ENCODE results near the gene PAX5. TPM values are rescaled to one million over a fixed set of nuclear protein-coding genes. Genes with fewer than 3 reads are reported as not detected.
"Not testable (repeated sequence)": the region's sequence is repeated elsewhere in the genome, so short reads cannot be mapped to it uniquely, and the experiment has no call there.

The PAX5 gene
- total RNA-seq, 4 donors from 2014 or later, result 0.95 to 61.9 (median 3.6) TPM; not detected in 1

DNA sequence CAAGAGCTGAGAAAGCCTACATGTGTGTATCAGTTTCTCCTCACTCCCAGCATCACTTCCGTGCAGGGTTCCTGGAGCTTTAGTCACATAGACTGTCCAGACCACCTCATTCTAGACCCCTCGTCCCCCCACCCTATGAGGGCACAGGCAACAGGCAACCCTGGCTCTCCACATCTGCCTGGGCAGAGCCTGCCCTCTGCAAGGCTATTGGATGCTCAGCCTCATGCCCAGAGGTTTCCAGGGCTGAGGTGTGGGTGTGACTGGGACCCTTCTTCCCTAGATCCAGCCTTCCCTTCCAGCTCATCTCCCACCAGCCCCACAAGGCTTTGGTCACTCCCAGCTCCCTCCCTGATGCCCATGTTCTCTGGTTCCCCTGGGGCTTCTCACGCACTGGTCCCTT, 161.4 kb downstream of the PAX5 start:
- H3K4me1 ChIP-seq, result peaks cover 0 to 11% (median 0%) of the 10 kb centered on the region in 4 donors
- no peak for TF ChIP-seq POLR2A (IDR thresholded peaks at IDR 0.05)
- TF ChIP-seq, protein P1, sequence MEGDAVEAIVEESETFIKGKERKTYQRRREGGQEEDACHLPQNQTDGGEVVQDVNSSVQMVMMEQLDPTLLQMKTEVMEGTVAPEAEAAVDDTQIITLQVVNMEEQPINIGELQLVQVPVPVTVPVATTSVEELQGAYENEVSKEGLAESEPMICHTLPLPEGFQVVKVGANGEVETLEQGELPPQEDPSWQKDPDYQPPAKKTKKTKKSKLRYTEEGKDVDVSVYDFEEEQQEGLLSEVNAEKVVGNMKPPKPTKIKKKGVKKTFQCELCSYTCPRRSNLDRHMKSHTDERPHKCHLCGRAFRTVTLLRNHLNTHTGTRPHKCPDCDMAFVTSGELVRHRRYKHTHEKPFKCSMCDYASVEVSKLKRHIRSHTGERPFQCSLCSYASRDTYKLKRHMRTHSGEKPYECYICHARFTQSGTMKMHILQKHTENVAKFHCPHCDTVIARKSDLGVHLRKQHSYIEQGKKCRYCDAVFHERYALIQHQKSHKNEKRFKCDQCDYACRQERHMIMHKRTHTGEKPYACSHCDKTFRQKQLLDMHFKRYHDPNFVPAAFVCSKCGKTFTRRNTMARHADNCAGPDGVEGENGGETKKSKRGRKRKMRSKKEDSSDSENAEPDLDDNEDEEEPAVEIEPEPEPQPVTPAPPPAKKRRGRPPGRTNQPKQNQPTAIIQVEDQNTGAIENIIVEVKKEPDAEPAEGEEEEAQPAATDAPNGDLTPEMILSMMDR (IDR thresholded peaks at IDR 0.05), result no peak

DNA sequence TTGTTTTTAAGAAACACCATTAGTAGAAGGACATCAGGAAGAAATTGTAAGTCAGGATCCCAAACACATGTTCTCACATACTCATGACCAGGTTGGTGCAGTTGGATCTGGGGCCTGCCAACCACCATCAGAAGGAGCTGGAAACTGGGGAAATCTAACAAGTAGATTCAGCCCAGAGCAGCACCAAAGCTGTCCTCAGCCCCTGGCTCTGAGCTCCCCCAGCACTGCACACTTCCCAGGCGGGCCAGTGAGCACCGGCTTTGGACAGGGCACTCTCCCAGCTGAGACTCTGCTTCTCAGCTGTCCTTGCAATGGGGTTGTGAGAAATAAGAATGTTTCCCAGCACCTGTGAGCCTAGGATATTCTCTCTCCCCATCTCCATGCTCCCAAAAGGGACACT, 162.5 kb downstream of the PAX5 start:
- Histone ChIP-seq H3K27ac (no peak overlapping the region), H3K4me1 (peaks cover 0 to 16% (median 0%) of the 10 kb centered on the region in 4 donors), H3K27me3 (no peaks in the 10 kb centered on the region), H3K9me3 (no peaks in the 10 kb centered on the region), H3K36me3 (no peaks in the 10 kb centered on the region), H3K4me3 (no peak overlapping the region)
- no peak for TF ChIP-seq POLR2A (IDR thresholded peaks at IDR 0.05)
- TF ChIP-seq, protein P1 (IDR thresholded peaks at IDR 0.05), result no peak
- DNase-seq, result peak in 2 of 3 donors; percentile 5 to 36

More for the DNA sequence above, 161.4 kb downstream of the PAX5 start:
- H3K4me3 ChIP-seq, result no peak overlapping the region
- no peak overlapping the region for H3K27ac ChIP-seq
- no peaks in the 10 kb centered on the region for H3K27me3 ChIP-seq
- H3K9me3 ChIP-seq, result no peaks in the 10 kb centered on the region
- no peaks in the 10 kb centered on the region for H3K36me3 ChIP-seq
- peak in 2 of 3 donors; percentile 22 to 34 for DNase-seq

DNA sequence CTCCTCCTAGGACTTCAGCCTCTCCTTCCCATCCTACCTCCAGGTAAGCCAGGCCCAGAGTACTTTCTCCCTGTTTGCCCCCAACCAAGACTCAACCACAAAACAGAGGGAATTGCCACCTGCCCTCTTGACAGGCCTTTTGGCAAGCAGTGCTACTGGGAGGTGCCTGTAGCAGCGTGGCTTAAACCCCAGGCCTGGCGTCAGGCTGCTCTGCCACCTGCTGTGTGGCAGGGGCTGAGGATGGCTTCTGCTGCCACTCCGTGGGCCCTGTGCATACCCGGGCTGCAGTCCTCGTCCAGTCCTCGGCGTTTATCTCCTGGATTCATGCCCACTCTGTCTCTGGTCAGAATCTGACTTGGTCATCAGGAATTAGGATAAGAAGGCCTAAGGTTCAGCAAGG, 163.1 kb downstream of the PAX5 start:
- Histone ChIP-seq H3K4me3 (no peak overlapping the region), H3K36me3 (no peaks in the 10 kb centered on the region), H3K27me3 (no peaks in the 10 kb centered on the region), H3K4me1 (peaks cover 0 to 16% (median 0%) of the 10 kb centered on the region in 4 donors), H3K27ac (no peak overlapping the region), H3K9me3 (no peaks in the 10 kb centered on the region)
- TF ChIP-seq, protein P1 (IDR thresholded peaks at IDR 0.05), result peak in 1 of 6 experiments; percentile 5
- TF ChIP-seq POLR2A (IDR thresholded peaks at IDR 0.05), result no peak
- DNase-seq, result peak in 2 of 3 donors; percentile 39 to 50

DNA sequence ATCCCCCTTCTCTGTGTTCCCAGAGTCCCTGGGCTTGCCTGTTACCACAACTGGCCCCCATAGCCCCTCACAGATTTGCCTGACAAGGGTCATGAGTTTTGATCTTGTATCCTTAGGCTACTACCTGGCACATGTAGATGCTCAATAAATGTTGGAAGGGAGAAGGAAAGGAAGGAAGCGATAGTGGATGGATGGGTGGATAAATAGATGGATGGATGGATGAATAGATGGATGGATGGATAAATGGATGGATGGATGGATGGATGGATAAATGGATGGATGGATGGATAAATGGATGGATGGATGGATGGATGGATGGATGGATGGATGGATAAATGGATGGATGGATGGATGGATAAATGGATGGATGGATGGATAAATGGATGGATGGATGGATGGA, 164.5 kb downstream of the PAX5 start:
- not testable (repeated sequence) for H3K9me3 ChIP-seq, DNase-seq

DNA sequence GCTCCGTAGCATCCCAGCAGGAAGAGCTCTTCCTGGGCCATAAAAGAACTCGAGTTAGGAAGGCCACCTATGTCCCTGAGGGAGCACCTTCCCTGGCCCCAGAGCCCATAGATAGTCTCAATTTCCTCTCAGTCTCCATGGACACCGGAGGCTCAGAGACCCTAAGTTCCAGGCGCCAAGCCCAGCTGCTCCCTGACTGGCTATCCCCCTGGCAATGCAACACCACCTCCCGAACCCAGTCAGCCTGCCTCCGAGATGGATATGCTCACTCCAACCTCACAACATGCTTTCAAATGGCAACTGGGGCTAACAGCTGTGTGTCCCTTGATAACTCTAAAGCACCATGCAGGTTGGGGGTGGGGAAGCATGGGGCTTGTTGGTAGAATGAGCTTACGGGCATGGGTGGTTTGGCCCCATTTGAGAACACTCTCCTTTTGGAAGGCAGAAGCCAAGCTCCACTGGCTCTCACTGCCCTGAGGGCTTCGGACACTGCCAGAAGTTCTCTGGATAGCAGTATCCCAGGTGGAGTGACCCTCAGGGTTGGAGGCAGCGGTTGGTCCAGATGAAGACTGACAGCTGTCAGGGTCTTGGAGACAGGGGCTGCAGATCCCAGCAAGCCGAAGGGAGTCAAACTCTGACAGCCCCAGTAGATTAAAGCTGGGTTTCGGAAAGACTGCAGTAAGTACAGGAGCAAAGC, 165.3 kb downstream of the PAX5 start:
- DNase-seq, result peak in 2 of 3 donors; percentile 21 to 33
- TF ChIP-seq, protein P1 (IDR thresholded peaks at IDR 0.05), result no peak
- TF ChIP-seq POLR2A (IDR thresholded peaks at IDR 0.05), result no peak
- Histone ChIP-seq H3K27ac (no peak overlapping the region), H3K27me3 (no peaks in the 10 kb centered on the region), H3K4me3 (no peak overlapping the region), H3K4me1 (peaks cover 0 to 16% (median 0%) of the 10 kb centered on the region in 4 donors), H3K9me3 (no peaks in the 10 kb centered on the region), H3K36me3 (no peaks in the 10 kb centered on the region)

More for the DNA sequence above, 164.5 kb downstream of the PAX5 start:
- H3K27ac ChIP-seq, H3K4me3 ChIP-seq, H3K27me3 ChIP-seq, H3K36me3 ChIP-seq: not testable (repeated sequence)
- H3K4me1 ChIP-seq, result peaks cover 0 to 16% (median 0%) of the 10 kb centered on the region in 4 donors

DNA sequence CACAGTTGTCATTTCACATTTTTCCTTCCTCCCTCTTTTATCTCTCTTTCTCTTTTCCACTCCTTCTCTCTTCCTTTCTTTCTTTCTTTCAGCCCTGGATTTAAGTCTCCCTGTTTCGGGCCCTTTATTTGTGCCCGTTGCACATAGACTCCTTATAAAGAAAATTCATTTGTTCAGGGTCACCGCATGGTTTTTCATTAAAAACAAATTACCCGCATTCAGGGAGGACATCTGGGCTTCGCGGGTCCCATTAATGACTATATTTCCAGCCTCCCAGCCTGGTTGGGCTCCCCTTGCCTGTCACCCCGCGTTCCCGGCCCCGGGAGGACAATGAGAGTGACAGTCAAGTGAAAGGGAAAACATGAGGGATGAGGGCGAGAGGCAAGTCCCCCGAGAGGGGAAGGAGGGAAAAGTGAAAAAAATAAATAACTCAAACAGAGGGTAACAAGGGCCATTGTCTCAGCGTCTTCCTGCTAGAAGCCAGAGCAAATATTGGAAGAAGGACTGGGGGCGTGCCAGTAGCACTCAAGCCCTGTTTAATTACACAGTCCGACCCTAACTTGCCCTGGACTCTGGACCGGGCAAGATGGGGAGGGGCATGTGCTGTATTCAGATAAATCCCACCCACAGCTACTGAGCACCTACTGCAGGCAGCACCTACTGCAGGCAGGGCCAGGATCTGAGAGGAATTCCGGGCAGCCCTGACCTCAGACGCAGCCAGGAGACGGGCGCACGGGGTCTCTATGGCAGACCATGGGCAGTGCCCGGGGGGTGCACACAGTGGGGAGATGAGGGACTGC, 166.2 kb downstream of the PAX5 start:
- H3K9me3 ChIP-seq, result no peaks in the 10 kb centered on the region
- H3K27ac ChIP-seq, result no peak overlapping the region
- no peaks in the 10 kb centered on the region for H3K36me3 ChIP-seq
- H3K4me3 ChIP-seq, result no peak overlapping the region
- peak in 2 of 3 donors; percentile 76 to 78 for DNase-seq
- H3K27me3 ChIP-seq, result no peaks in the 10 kb centered on the region
- TF ChIP-seq, protein P1 (IDR thresholded peaks at IDR 0.05), result no peak
- TF ChIP-seq POLR2A (IDR thresholded peaks at IDR 0.05), result no peak
- peaks cover 0 to 16% (median 0%) of the 10 kb centered on the region in 4 donors for H3K4me1 ChIP-seq
